NCI-H526 (cell line): Measurements from ENCODE around the gene SEC61A2.
A peak's percentile ranks its signal among the peaks of the same experiment; 100 is the strongest.
"Not testable (repeated sequence)": the region's sequence is repeated elsewhere in the genome, so short reads cannot be mapped to it uniquely, and the experiment has no call there.

Experiments
- DNase-seq, 2 experiments: peaks; one replicate each; lab custom pipeline; 2025; lab: John Stamatoyannopoulos, UW

SEC61A2 gene

DNA sequence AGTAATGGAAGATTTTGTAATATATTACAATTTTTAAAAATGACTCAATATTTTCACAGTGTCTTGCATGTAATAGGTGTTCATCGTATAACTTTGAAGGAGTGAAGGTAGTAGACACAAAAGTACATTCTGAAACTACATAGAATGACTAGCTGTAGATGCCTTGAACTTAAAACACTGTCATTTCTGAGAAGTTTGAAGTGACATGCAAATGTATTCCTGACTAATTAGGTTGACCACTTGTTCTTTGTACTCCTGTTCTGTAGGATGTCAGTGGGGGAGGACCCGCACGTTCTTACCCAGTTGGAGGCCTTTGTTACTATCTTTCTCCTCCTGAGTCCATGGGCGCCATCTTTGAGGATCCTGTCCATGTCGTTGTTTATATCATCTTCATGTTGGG, 31.2 kb downstream of the SEC61A2 start:
- no peak for DNase-seq

GRCh38 chr10:12162927-12163326, 33.5 kb downstream of the SEC61A2 start:
- no peak for DNase-seq

DNA sequence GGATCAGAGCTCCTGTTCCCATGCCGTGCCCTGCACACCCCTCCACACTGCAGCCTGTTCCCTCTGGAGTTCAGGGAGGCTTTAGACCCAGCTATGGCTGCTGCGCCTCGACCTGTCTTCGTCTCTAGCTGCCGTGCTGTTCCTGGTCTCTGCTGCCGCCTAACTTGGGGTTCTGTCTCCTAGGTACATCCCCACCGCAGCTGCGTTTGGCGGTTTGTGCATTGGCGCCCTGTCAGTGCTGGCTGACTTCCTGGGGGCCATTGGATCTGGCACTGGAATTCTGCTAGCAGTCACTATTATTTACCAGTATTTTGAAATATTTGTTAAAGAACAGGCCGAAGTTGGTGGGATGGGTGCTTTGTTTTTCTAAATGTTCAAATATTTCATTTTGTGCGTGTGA, 34.6 kb downstream of the SEC61A2 start:
- no peak for DNase-seq

GRCh38 chr10:12165036-12165435, 35.6 kb downstream of the SEC61A2 start:
- no peak for DNase-seq

- DNase-seq: no peak
Observed at GRCh38 chr10:12165999-12166775, 36.7 kb downstream of the SEC61A2 start.

GRCh38 chr10:12171512-12171911, 42.0 kb downstream of the SEC61A2 start:
- not testable (repeated sequence) for DNase-seq

DNA sequence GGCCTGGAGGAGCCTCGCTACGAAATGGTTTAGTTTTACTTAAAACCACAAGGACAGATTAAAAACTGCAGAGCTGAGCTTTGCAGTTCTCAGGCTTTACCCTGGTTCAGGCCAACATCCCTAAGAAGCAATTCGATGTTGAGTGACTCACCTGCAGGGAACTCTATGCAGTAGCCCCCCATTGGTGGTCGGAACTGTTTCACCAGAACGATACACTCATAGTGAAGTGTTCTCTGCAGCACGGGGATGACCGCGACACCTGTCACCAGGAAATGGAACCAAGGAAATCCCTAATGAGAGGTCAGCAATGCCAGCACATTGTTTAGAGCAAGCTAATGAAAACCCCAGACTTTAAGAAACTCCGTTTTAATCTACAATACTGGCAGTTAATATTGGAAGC, 48.2 kb downstream of the SEC61A2 start:
- no peak for DNase-seq

DNA sequence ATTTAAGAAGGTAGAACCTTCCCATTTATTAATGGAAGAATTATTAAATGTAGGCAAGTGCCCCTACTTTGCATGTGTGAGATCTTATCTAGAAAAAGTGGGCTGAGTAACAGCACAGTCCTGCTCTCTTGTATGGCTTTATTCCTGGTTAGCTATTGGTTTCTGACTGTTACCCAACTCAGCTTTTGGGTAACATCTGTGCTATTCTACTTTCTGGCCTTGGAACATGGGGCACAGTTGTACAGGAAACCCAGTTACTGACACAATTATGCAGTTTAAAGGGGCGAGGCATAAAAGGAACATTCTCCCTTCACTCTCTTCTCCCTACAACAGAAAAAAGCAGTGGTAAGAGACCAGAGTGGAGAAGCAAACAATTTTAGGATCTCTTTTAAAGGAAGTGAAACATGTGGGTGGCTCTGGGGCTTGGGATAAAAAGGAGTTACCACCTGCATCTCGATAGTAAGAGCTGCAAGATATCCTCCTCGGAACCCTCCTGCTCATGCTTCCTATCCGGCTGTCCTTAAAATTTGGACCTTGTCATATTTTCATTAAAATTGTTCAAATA, 50.2 kb downstream of the SEC61A2 start:
- DNase-seq: no peak

- DNase-seq: no peak
Observed at GRCh38 chr10:12180221-12180974, 50.9 kb downstream of the SEC61A2 start.

DNA sequence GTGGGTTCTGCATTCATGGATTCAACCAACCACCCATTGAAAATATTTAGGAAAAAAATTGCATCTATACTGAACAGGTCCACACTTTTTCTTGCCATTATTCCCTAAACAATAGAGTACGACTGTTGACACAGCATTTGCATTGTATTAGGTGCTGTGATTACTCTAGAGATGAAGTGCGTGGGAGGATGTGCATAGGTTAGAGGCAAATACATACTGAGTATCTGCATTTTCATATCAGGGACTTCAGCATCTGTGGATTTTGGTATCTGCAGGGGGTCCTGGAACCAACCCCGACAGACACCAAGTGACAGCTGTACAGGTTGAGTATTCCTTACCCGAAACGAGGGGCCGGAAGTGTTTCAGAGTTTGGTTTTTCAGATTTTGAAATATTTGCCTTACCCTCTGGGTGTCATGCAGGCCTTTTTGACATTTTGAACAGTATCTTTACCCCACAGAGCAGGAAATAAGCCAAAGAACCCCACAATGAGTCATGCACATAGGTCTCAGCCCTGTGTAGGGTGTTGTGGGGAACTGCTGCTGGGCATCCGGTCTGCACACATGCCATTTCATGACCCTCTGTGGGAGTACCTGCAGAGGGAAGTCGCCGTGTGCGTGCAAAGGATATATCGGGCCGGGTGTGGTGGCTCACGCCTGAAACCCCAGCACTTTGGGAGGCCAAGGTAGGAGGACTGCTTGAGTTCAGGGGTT, 51.7 kb downstream of the SEC61A2 start:
- DNase-seq: no peak

DNA sequence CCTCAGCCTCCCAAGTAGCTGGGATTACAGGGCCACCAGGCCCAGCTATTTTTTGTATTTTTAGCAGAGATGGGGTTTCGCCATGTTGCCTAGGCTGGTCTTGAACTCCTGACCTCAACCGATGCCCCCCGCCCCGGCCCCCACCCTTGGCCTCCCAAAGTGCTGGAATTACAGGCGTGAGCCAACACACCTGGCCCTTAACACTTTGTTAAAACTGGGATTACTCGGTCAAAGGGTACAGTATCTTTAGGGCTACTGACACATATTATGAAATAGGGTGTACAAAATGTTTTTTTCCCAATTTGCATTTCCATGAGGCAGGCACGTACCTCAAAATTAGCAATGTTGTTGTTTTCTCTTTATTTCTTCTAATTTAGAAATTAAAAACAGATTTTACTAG, 54.7 kb downstream of the SEC61A2 start:
- DNase-seq: no peak

- no peak for DNase-seq
Observed at GRCh38 chr10:12186323-12186722, 56.8 kb downstream of the SEC61A2 start.

GRCh38 chr10:12187321-12187905, 57.9 kb downstream of the SEC61A2 start:
- no peak for DNase-seq

DNA sequence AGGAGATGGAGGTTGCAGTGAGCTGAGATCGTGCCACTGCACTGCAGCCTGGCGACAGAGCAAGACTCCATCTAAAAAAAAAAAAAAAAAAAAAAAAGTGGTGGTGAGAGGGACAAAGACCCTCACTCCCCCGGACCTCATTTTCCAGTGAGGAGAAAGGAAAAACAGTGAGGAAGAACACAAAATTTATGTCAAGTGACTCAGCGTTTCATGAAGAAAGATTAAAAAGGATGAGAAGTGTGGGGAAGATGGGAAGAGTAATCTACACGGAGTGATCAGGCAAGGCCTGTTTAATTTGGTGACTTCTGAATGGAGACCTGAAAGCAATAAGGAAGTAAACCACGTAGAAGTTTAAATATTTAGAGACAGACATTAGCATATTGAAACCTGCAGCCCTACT, 59.2 kb downstream of the SEC61A2 start:
- no peak for DNase-seq

- no peak for DNase-seq
Observed at GRCh38 chr10:12189426-12189825, 59.9 kb downstream of the SEC61A2 start.

DNA sequence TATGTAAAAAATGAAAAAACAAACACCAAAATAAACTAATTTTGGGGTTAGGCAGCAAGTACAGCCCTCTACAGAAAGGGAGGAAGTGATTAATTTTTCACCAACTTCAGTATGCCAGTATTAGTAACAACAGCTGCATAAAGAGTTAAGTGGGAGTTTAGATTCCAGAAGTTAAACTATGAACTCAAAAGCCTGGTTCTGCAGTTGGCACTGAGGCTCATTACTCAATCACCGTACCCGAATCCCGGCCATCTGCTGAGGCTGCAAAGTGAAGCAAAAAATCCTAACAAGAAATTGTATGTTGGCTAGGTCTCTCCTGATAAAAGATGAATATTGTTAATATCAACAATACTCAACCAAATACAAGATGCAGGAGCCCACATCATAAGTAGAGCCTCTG, 62.2 kb downstream of the SEC61A2 start:
- no peak for DNase-seq

- DNase-seq: no peak
Observed at GRCh38 chr10:12193193-12193592, 63.7 kb downstream of the SEC61A2 start.

DNA sequence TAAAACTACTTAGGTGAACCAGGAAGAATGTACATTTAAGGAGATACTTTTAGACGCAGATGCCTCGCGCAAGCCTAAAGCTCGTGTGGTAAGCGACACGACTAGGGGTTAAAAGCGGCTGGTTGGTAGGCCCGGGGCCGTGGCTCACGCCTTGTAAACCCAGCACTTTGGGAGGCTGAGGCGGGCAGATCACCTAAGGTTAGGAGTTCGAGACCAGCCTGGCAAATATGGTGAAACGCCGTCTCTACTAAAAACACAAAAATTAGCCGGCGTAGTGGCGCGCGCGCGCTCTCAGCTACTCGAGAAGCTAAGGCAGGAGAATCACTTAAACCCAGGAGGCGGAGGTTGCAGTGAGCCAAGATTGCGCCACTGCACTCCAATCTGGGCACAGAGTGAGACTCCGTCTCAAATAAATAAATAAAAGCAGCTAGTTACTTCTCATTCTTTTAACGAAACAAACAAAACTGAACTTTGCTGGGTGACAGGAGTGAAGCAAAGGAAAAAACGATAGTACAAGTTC, 65.3 kb downstream of the SEC61A2 start:
- DNase-seq: peak in 1 of 2 experiments; percentile 11

GRCh38 chr10:12195281-12195602, 65.8 kb downstream of the SEC61A2 start:
- no peak for DNase-seq

- DNase-seq: peak; percentile 69 to 88
Observed at GRCh38 chr10:12195603-12196506, 66.4 kb downstream of the SEC61A2 start, which contains the start of the genes CDC123 and NUDT5. Gene CDC123, plus strand, starts transcription at chr10:12196188. Its CDS starts 58 bp downstream, at chr10:12196246. Gene NUDT5, minus strand, starts transcription at chr10:12195891. Its CDS starts 9,600 bp downstream, at chr10:12186291.
